GM21576 (cell line): ENCODE results near the gene GH1.
"Not testable (repeated sequence)": the region's sequence is repeated elsewhere in the genome, so short reads cannot be mapped to it uniquely, and the experiment has no call there.

Experiments used
- ATAC-seq: cut with Tn5 transposase; IDR thresholded peaks from one replicate; pipeline ENCODE4 v1.9.1; 2021; ENCODE audit warnings: mild to moderate bottlenecking, moderate library complexity; ENCODE audit not compliant: unreplicated experiment

GH1 gene

DNA sequence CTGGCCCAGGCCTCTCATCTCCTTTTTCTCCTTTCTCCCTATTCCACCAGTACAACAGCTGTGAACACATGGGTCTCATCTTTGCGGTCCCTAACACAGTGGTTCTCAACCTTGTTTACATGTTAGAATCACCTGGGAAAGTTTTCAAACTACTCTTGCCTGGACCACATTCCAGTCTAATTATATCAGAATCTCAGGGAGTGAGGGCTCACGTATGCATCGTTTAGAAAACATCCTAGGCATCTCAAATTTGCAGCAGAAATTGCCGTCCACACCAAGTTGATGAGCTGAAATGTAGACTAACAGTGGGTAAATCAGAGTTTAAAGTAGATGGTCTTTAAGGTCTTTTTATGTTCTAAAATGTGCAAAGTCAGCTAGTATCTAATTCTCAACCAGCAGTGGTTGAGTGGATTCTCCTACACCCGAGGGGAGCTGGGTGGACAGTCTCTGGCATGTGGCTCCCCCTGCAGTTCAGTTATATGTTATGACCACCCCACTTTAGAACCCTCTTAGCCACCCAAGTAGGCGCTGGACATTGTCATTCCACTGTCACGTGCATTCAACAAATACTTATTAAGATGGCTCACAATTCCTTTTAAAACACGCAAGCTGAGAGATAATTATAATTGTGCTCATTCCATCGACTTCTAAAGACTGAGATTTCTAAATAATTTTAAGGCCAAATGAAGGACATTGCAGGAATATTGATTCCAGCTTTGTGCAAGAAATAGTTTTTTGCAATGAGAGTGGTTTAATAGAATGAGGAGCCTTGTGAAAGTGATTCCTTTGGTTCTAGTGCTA, 48.9 kb downstream of the GH1 start:
- not testable (repeated sequence) for ATAC-seq
